Measurements from ENCODE around the gene DNAH7. TPM values are rescaled to one million over a fixed set of nuclear protein-coding genes. Genes with fewer than 3 reads are reported as not detected.
A peak's percentile ranks its signal among the peaks of the same experiment; 100 is the strongest.

The DNAH7 gene
- total and polyA plus RNA-seq, 2 experiments from 2014 or later: 0.35 to 1.1 TPM

- H3K9me3 Mint-ChIP-seq: peaks cover 2% of the 10 kb centered on the region
- Histone ChIP-seq H3F3A (replicated peaks; ENCODE audit: low read depth) (no peaks in the 10 kb centered on the region), H4K20me1 (replicated peaks; ENCODE audit: insufficient read depth) (no peaks in the 10 kb centered on the region), H3K4me3 (no peak overlapping the region), H2AFZ (no peak overlapping the region), H3K9me2 (ENCODE audit: insufficient read depth) (no peaks in the 10 kb centered on the region), H3K4me2 (no peak overlapping the region), H3K27ac (ENCODE audit: low read depth) (no peak overlapping the region), H3K4me1 (ENCODE audit: insufficient read depth) (no peaks in the 10 kb centered on the region), H3K79me2 (replicated peaks; ENCODE audit: insufficient read depth) (no peaks in the 10 kb centered on the region), H3K27me3 (ENCODE audit: insufficient read depth) (no peaks in the 10 kb centered on the region), H3K36me3 (ENCODE audit: insufficient read depth) (no peaks in the 10 kb centered on the region)
- peaks cover 2% of the 10 kb centered on the region; the same call in 2 of the 3 replicates for H3K36me3 Mint-ChIP-seq (ENCODE audit: low read depth)
- H3K27me3 Mint-ChIP-seq (ENCODE audit: insufficient read depth, low read depth, poor library complexity): peaks cover 1% of the 10 kb centered on the region
- peaks cover 9% of the 10 kb centered on the region; the same call in 1 of the 3 replicates for H3K4me1 Mint-ChIP-seq
- peak; percentile 84 for TF ChIP-seq CREB1 (CRISPR knock-in tag; IDR thresholded peaks at IDR 0.05; ENCODE audit: low read depth)
- TF ChIP-seq JUNB (IDR thresholded peaks at IDR 0.05; ENCODE audit: unreplicated experiment): no peak
- DNase-seq (ENCODE audit: low spot score) (peak; percentile 35), ATAC-seq (peak; percentile 42; the same call in 2 of the 3 replicates)
- H3K27ac Mint-ChIP-seq: peak overlapping the region; percentile 50; the same call in 1 of the 2 replicates
- H3K4me3 Mint-ChIP-seq: no peak overlapping the region
Observed at GRCh38 chr2:196076778-196077568, 8.3 kb upstream of the DNAH7 start.

GRCh38 chr2:196075196-196075595, 6.6 kb upstream of the DNAH7 start:
- no peaks in the 10 kb centered on the region for H3K36me3 Mint-ChIP-seq (ENCODE audit: low read depth)
- Histone ChIP-seq H4K20me1 (replicated peaks; ENCODE audit: insufficient read depth) (no peaks in the 10 kb centered on the region), H3K4me3 (no peak overlapping the region), H3K4me1 (ENCODE audit: insufficient read depth) (no peaks in the 10 kb centered on the region), H3K36me3 (ENCODE audit: insufficient read depth) (no peaks in the 10 kb centered on the region), H3K27me3 (ENCODE audit: insufficient read depth) (no peaks in the 10 kb centered on the region), H3K4me2 (no peak overlapping the region), H2AFZ (no peak overlapping the region), H3K27ac (ENCODE audit: low read depth) (no peak overlapping the region), H3K79me2 (replicated peaks; ENCODE audit: insufficient read depth) (no peaks in the 10 kb centered on the region), H3K9me2 (ENCODE audit: insufficient read depth) (no peaks in the 10 kb centered on the region), H3F3A (replicated peaks; ENCODE audit: low read depth) (no peaks in the 10 kb centered on the region)
- TF ChIP-seq POLR2AphosphoS5 (IDR thresholded peaks at IDR 0.05; ENCODE audit: low read depth) (no peak), ZNF462 (CRISPR knock-in tag; IDR thresholded peaks at IDR 0.05) (no peak)
- peaks cover 8% of the 10 kb centered on the region; the same call in 1 of the 3 replicates for H3K4me1 Mint-ChIP-seq
- H3K27me3 Mint-ChIP-seq (ENCODE audit: insufficient read depth, low read depth, poor library complexity): peaks cover 1% of the 10 kb centered on the region
- no peak overlapping the region for H3K27ac Mint-ChIP-seq
- no peak overlapping the region for H3K4me3 Mint-ChIP-seq
- no peaks in the 10 kb centered on the region for H3K9me3 Mint-ChIP-seq
- no peak for DNase-seq (ENCODE audit: low spot score)
- no peak for ATAC-seq
